Measurements from ENCODE around the gene COX7A2L. TPM values are rescaled to one million over a fixed set of nuclear protein-coding genes. Genes with fewer than 3 reads are reported as not detected.

COX7A2L gene
- total and polyA plus RNA-seq, 2 of the 8 experiments (the other 6 are each of a cell fraction or from before 2014, with no cell fraction given) = 85.6 to 114 TPM

DNA sequence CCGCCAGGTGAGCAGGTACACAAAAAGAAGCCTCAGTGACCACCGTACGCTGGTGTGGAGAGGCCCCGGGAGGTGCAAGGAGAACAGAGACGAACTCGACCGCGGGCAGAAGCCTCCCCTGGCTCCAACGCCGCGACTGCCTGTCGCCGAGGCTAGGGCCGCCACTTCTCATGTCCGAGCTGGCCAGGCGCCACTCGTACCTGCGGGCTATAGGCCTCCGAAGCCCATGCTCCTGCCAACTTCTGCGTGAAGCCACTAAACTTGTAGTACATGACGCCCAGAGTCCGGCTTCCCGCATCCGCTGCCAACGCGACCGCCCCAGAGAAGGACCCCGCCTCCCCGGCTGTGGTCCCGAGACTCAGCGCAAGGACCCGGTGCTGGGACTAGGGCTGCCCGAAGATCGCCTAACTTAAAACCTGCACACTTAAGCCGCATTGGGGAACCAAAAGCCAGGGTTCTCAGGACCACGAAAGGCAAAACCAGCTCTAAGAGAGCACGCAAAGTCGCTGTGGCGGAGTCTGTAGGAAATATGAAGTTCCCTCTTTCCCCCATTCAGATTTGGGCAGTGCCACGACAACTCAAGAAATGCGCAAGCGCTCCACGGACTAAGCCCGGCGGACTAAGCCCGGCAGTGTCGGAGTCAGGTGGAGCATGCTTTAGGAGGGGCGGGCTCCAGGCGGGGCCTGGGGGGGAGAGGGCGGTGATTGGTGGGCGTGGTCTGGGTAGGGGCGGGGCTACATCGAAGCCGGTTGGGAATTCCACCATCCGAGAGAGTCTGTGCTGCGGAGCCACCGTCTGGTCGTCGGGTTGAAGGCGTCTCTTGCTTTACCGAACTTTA is at the start of gene COX7A2L (continued):
- TF ChIP-seq, protein P1, sequence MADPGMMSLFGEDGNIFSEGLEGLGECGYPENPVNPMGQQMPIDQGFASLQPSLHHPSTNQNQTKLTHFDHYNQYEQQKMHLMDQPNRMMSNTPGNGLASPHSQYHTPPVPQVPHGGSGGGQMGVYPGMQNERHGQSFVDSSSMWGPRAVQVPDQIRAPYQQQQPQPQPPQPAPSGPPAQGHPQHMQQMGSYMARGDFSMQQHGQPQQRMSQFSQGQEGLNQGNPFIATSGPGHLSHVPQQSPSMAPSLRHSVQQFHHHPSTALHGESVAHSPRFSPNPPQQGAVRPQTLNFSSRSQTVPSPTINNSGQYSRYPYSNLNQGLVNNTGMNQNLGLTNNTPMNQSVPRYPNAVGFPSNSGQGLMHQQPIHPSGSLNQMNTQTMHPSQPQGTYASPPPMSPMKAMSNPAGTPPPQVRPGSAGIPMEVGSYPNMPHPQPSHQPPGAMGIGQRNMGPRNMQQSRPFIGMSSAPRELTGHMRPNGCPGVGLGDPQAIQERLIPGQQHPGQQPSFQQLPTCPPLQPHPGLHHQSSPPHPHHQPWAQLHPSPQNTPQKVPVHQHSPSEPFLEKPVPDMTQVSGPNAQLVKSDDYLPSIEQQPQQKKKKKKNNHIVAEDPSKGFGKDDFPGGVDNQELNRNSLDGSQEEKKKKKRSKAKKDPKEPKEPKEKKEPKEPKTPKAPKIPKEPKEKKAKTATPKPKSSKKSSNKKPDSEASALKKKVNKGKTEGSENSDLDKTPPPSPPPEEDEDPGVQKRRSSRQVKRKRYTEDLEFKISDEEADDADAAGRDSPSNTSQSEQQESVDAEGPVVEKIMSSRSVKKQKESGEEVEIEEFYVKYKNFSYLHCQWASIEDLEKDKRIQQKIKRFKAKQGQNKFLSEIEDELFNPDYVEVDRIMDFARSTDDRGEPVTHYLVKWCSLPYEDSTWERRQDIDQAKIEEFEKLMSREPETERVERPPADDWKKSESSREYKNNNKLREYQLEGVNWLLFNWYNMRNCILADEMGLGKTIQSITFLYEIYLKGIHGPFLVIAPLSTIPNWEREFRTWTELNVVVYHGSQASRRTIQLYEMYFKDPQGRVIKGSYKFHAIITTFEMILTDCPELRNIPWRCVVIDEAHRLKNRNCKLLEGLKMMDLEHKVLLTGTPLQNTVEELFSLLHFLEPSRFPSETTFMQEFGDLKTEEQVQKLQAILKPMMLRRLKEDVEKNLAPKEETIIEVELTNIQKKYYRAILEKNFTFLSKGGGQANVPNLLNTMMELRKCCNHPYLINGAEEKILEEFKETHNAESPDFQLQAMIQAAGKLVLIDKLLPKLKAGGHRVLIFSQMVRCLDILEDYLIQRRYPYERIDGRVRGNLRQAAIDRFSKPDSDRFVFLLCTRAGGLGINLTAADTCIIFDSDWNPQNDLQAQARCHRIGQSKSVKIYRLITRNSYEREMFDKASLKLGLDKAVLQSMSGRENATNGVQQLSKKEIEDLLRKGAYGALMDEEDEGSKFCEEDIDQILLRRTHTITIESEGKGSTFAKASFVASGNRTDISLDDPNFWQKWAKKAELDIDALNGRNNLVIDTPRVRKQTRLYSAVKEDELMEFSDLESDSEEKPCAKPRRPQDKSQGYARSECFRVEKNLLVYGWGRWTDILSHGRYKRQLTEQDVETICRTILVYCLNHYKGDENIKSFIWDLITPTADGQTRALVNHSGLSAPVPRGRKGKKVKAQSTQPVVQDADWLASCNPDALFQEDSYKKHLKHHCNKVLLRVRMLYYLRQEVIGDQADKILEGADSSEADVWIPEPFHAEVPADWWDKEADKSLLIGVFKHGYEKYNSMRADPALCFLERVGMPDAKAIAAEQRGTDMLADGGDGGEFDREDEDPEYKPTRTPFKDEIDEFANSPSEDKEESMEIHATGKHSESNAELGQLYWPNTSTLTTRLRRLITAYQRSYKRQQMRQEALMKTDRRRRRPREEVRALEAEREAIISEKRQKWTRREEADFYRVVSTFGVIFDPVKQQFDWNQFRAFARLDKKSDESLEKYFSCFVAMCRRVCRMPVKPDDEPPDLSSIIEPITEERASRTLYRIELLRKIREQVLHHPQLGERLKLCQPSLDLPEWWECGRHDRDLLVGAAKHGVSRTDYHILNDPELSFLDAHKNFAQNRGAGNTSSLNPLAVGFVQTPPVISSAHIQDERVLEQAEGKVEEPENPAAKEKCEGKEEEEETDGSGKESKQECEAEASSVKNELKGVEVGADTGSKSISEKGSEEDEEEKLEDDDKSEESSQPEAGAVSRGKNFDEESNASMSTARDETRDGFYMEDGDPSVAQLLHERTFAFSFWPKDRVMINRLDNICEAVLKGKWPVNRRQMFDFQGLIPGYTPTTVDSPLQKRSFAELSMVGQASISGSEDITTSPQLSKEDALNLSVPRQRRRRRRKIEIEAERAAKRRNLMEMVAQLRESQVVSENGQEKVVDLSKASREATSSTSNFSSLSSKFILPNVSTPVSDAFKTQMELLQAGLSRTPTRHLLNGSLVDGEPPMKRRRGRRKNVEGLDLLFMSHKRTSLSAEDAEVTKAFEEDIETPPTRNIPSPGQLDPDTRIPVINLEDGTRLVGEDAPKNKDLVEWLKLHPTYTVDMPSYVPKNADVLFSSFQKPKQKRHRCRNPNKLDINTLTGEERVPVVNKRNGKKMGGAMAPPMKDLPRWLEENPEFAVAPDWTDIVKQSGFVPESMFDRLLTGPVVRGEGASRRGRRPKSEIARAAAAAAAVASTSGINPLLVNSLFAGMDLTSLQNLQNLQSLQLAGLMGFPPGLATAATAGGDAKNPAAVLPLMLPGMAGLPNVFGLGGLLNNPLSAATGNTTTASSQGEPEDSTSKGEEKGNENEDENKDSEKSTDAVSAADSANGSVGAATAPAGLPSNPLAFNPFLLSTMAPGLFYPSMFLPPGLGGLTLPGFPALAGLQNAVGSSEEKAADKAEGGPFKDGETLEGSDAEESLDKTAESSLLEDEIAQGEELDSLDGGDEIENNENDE (IDR thresholded peaks at IDR 0.05; ENCODE audit: insufficient replicate concordance, low read length) = no peak
- TF ChIP-seq TEAD4 (IDR thresholded peaks at IDR 0.05; ENCODE audit: low read depth, low read length) (no peak; the same call in none of the 2 replicates), RBBP5 (IDR thresholded peaks at IDR 0.05; ENCODE audit: borderline replicate concordance, low read depth, low read length) (peak; percentile 90), PHF8 (conservative IDR thresholded peaks at IDR 0.05; ENCODE audit: low read depth, low read length) (peak; percentile 78), SIRT6 (IDR thresholded peaks at IDR 0.05; ENCODE audit: low read length) (no peak), CTBP2 (IDR thresholded peaks at IDR 0.05; ENCODE audit: borderline replicate concordance, insufficient read depth, insufficient read length, low read length) (no peak), ASH2L (IDR thresholded peaks at IDR 0.05; ENCODE audit: low read length) (peak; percentile 72), RXRA (IDR thresholded peaks at IDR 0.05; ENCODE audit: insufficient read depth, low read depth, low read length) (no peak)

Data from H1 (cell line).